ENCODE measurements around the gene ARHGAP21.
"Not testable (repeated sequence)": the region's sequence is repeated elsewhere in the genome, so short reads cannot be mapped to it uniquely, and the experiment has no call there.

Gene ARHGAP21

DNA sequence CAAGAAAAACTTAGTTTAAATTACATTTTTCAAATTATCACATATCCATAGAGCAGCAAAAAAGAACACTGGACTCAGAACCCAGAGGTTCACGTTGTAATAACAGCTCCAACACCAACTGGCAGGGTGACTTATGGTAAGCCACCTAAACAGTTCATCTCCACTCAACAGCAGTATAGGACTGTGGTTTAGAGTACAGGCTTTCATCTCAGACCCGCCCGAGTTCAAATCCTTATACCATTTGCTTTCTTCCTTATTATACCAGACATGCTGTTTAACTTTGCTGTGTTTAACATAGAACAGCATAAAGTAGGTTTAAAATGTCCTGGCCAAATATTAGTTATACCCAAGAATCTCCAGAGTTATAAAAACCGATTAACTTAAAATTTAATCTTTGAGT lies 97.9 kb downstream of the ARHGAP21 start:
- DNase-seq (ENCODE audit: low spot score) = no peak

DNA sequence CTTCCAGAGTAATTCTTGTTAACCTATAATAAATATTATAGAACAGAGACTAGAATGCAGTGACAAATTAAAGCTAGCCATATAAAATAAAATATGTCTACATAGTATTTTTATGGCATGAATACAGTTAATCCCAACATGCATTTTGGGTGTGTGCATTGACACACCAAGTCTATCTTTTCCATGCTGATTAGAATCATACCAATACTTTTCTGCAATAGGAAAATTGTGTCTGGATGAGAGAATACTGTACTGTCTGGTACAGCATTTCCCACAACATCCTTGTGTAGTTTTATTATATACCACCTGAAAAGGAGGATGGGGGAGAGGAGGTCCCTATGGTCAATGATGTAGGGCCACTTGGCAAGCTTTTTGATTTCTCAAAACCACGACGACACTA lies 100.3 kb downstream of the ARHGAP21 start:
- no peak for DNase-seq (ENCODE audit: low spot score)

GRCh38 chr10:24622781-24623301 lies 100.8 kb downstream of the ARHGAP21 start:
- no peak for DNase-seq (ENCODE audit: low spot score)

DNA sequence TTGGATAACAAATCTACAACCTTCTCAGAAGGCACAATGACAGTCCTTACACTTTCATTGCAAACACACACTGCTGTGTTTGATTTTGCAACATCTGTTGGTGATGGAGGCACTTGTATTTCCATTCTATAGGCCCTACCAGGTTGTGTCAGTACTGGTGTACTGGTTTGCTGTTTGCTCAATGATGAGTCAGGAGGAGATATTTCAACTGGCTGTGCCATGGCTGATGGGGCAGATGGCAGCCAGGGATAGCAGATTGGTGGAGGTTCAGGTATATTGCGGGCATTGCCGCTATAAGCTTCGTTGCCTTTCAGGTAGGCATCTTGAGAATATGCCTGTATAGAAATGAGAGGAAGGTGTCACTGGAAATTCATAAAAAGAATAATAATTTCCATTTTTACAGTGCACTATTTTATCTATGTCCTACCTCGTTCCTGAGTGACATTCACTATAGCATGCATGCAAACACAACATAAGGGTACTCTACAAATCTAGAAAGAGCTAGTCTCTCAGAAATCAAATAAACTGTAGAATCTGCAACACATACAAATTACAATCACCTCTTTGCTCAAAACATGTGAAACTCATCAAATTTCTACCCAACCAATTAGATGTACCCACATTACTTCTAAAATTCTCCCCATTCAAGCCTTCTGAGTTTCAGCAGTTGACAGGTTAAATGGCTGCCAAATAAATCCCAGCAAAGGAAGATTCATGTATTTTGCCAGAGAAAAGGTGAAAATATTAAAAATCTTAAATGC lies 102.5 kb downstream of the ARHGAP21 start:
- DNase-seq (ENCODE audit: low spot score) = not testable (repeated sequence)

GRCh38 chr10:24619994-24620310 lies 103.7 kb downstream of the ARHGAP21 start:
- DNase-seq (ENCODE audit: low spot score) = not testable (repeated sequence)

GRCh38 chr10:24619291-24619993 lies 104.2 kb downstream of the ARHGAP21 start:
- DNase-seq (ENCODE audit: low spot score) = not testable (repeated sequence)

- no peak for DNase-seq (ENCODE audit: low spot score)
Measured at GRCh38 chr10:24618401-24618800, 105.3 kb downstream of the ARHGAP21 start.

- peak; percentile 75 for DNase-seq (ENCODE audit: low spot score)
Measured at GRCh38 chr10:24617771-24618396, 105.8 kb downstream of the ARHGAP21 start.

GRCh38 chr10:24616536-24616935 lies 107.2 kb downstream of the ARHGAP21 start:
- no peak for DNase-seq (ENCODE audit: low spot score)

DNA sequence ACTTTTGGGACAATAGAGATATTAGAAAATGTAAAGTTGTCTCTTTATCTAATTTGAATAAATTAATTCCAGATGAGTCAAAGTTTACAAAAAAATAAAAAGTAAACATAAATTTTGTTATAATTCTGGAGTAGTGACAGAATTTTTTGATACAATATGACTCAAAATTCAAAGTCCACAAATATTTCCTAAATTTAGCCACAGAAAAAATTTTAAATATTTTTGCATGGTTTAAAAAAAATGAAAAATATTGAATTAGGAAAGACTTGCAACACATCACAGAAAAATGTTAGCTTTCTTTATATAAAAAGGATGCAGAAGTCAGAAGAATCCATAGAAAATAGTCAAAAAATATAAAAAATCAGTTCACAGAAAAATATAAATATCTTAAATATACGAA lies 117.7 kb downstream of the ARHGAP21 start:
- DNase-seq (ENCODE audit: low spot score) = no peak

- no peak for DNase-seq (ENCODE audit: low spot score)
Measured at GRCh38 chr10:24605141-24605540, 118.5 kb downstream of the ARHGAP21 start.

DNA sequence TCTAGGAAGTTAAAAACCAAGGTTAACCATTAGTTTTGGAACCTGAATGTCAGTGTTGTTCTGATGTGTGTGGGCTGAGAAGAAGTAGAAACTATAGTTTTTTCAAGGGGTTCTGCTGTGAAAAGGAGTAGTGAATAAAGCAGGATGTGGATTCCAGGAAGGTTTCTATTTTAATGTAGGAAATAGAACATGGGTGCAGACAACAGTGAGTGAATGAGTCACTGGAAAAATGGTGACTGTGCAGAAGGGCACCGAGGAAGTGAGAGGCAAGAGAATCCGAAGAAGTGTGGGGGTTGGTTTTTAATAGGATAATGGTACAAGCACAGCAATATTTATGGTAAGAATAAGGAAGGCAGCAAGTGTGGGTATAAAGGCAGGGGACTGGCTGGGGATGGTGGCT lies 120.4 kb downstream of the ARHGAP21 start:
- DNase-seq (ENCODE audit: low spot score) = no peak

GRCh38 chr10:24597961-24598360 lies 125.7 kb downstream of the ARHGAP21 start:
- no peak for DNase-seq (ENCODE audit: low spot score)

DNA sequence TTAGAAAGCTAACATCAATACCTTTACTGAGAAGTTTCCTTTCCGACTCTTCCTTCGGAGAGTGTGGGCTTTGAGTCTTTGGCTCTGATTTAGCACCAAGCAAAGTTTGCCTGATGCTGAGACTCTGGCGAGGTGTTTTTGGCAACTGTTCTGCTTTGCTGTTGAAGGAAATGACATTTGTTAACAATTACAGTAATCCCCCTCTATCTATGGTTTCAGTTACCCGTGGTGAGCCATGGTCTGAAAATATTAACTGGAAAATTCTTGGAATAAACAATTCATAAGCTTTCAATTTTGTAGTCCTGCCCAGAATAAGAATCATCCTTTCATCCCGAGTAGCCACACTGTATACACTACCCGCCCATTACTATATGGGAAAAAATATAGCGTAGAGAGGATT lies 126.3 kb downstream of the ARHGAP21 start:
- no peak for DNase-seq (ENCODE audit: low spot score)

GRCh38 chr10:24596217-24596930 lies 127.3 kb downstream of the ARHGAP21 start:
- no peak for DNase-seq (ENCODE audit: low spot score)

DNA sequence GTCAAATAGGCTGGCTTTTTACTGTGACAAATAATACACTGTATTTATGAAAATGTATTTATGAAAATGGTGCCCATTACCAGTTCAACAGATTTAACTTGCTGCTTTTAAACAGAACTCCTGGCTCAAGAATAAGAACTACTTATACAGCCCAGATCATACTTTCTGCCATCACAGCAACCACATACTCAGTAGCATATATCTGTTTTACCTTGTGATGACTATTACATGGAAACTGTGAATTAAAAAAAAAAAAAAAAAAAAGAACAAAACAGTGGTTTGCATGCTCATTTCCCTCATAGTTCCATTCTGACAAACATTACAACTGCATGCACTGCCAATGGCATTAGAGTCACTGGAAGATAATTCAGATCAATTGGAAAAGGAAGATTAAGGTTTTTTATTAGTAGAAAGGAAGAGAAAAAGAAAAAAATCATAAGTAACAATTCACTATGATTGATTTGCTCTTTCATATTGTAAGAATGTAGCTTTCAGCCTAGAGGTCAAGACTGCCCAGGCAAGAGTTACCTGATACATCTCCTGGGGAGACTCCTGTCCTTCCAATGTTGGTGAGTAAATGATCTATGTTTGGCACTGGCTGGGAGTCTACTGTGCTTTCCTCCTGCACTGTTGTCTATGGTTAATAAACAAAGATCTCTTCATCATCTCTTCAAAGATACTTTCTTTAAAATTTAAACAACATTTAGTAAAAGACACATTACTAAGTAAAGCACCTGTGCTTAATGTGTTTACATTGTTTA lies 132.8 kb downstream of the ARHGAP21 start:
- DNase-seq (ENCODE audit: low spot score) = no peak

- DNase-seq (ENCODE audit: low spot score) = no peak
Measured at GRCh38 chr10:24589265-24589664, 134.4 kb downstream of the ARHGAP21 start.

- DNase-seq (ENCODE audit: low spot score) = no peak
Measured at GRCh38 chr10:24579906-24580305, 143.8 kb downstream of the ARHGAP21 start.

GRCh38 chr10:24579448-24579847 lies 144.2 kb downstream of the ARHGAP21 start:
- no peak for DNase-seq (ENCODE audit: low spot score)

GRCh38 chr10:24575481-24576002 lies 148.1 kb downstream of the ARHGAP21 start:
- DNase-seq (ENCODE audit: low spot score) = no peak

DNA sequence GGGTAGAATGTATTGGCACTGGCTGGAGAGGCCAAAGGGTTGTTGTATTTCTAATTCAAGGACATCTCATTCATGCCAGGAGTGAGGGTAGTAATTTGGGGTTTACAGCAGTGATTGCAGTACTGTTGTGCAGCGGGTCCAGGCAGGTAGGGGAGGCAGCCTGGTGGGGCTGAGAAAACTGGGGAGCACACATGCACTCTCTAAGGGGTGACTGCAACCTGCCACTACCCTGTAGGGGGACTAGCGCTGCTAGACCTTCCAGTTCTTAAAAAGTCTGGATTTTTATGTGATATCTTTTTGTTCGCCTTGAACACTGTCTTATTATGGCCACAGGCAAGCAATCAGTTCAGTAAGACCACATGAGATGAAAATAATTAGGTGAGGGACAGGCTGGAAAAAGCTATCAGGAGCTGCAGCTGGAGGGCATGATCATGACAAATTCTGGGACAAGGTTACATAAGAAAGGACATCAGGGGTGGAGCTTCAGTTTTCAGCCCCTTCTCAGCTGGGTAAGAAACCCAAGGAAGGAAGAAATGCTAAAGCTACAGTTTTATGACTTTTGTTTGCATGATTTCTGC lies 149.0 kb downstream of the ARHGAP21 start:
- no peak for DNase-seq (ENCODE audit: low spot score)

Data from ecto neural progenitor cell (in vitro differentiated cells).